ENCODE measurements around the gene ICAM3.
A peak's percentile ranks its signal among the peaks of the same experiment; 100 is the strongest.

DNA sequence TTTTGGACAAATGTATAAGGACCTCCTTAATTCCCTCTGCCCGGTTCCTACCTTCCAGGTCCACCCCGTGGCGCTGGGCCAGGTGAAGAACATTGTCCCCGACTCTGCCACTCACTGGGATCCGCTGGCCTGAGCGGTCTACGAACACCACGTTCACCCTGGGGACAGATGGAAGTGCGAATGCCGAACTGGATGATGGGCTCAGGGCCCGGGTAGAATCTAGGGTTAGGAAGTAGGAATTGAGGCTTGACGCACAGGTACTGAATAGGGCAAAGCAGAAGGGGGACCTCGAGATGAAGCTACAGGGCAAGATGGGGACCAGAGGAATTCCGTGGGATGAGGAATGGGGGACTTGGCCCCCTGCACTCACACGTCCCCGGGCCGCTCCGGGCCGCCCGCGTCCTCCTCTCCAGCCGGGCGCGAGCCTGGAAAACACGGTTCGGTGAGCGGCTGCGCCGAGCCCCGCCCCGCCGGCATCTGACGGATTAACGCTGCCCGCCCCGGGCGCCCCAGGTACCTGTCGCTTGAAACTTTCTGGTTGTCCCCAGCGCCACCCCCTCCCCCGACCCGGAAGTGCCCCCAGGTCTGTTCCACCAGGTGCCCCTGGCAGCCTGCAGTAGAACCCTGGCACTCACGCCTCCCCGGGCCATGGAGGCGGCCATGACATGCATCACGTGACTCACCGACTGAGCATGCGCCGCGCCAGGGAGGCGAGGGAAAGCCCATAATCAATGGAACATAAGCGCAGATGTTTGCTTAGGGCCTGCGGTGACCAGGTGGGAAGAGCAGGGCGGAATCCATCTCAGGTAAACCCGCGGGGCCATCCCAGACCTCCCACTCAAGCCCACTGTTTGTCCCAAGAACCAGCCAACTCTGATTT is 23.8 kb downstream of the ICAM3 start, which contains the start of gene FDX2:
- TF ChIP-seq, protein P1, sequence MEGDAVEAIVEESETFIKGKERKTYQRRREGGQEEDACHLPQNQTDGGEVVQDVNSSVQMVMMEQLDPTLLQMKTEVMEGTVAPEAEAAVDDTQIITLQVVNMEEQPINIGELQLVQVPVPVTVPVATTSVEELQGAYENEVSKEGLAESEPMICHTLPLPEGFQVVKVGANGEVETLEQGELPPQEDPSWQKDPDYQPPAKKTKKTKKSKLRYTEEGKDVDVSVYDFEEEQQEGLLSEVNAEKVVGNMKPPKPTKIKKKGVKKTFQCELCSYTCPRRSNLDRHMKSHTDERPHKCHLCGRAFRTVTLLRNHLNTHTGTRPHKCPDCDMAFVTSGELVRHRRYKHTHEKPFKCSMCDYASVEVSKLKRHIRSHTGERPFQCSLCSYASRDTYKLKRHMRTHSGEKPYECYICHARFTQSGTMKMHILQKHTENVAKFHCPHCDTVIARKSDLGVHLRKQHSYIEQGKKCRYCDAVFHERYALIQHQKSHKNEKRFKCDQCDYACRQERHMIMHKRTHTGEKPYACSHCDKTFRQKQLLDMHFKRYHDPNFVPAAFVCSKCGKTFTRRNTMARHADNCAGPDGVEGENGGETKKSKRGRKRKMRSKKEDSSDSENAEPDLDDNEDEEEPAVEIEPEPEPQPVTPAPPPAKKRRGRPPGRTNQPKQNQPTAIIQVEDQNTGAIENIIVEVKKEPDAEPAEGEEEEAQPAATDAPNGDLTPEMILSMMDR (conservative IDR thresholded peaks at IDR 0.05) = no peak
- peak; percentile 63; the same call in 1 of the 2 replicates for TF ChIP-seq ZFX (IDR thresholded peaks at IDR 0.05)
